Stimulated activated CD4-positive, alpha-beta T cell treated with anti-CD3 and anti-CD28 coated beads, Interleukin-4, amount 100 ng/mL, for 48 hours (primary cell): ENCODE results near the gene CEP85L.

Experiments used
- DNase-seq, 2 donors: peaks; one replicate each; pipeline ENCODE4 v3.0.0-alpha.2; 2020; ENCODE audit warnings: low read depth in 2 of 2

Gene CEP85L

DNA sequence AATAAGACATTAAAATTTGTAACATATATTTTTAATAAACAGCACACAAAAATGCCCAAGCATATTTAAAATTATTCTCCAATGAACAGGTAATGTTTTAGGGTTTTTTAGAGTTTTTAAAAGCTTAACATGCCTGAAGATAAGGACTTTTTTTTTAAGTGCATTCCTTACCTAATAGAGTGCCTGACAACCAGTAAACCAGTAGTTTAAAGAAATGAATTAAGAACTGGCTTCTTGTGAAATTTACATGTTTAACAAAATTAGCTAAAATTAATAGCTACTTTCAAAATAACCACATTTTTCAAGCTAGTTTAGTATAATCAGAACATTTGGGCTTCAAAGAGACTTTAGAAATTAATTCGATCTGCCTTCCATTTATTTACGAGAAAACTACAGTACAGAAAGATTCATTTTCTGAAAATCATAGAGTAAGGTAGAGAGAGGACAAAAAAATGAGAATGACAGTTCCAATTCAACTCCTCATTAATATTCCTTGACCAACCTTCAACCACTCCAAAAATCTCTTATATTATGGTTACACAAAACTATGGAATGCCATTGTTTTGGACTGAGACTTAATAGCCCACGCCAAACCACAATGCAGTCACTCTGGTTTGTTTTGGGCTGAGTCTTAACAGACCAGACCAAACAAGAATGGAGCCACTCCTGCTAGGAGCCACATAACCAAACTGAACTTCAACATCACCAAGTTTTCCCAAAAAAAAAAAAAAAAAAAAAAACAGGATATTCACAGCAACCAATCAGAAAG lies 109.0 kb downstream of the CEP85L start:
- no peak for DNase-seq

DNA sequence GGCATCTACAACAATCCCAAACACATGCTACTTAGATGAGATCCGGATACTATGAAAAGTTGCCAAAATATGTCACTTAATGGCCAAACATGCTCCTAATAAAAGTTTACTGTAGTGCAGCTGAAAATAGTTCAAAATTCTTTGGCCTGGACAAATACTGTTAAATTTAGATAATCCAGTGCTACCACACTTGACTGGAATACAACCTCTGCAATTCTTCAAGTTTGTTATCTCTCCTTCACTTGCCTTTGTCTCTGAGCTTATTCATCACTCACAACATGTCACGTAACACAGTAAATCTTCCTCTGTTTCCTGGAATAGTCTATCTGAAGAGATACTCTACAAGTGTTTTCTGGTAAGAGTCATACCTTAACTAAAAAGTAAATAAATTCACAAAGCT lies 113.8 kb downstream of the CEP85L start:
- DNase-seq, result no peak

DNA sequence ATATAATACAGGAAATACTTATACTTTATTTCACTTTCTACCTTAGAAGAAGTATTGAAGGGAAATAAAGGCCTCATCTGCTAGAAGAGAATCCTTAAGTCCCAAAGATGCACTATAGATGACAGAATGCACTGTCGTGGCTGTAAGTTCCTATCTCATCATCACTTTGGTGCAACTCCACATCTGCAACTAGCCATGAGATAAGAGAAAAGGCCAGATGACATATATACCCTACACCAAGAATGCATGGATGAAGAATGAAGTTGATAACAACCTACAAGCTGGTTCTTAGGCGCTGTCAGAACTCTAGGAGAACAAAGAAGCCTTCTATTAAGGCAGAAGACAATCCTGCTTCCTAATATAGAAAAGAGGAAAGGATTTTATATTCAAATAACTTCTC lies 114.9 kb downstream of the CEP85L start:
- no peak for DNase-seq

DNA sequence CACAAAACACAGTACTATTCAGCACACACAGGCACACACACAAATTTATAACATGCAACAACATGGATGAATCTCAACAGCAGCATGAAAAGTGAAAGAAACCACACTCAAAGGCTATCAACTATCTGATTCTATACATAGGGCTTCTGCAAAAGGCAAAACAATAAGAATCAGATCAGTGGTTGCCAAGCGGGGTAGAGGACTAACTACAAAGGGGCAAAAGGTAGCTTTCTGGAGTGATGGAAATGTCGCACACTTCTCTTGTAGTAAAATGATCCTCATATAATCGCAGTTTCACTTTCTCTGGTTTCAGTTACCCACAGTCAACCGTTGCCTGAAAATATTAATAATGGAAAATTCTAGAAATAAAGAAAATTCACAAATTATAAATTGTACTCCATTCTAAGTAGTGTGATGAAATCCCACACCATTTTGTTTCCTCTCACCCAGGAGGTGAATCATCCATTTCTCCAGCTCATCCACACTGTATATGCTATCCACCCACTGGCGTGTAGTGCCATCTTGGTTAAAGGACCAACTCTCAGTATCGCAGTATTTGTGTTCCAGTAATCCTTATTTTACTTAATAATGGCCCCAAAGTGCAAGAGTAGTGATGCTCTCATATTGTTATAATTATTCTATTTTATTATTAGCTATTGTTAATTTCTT lies 116.1 kb downstream of the CEP85L start:
- DNase-seq, result no peak

DNA sequence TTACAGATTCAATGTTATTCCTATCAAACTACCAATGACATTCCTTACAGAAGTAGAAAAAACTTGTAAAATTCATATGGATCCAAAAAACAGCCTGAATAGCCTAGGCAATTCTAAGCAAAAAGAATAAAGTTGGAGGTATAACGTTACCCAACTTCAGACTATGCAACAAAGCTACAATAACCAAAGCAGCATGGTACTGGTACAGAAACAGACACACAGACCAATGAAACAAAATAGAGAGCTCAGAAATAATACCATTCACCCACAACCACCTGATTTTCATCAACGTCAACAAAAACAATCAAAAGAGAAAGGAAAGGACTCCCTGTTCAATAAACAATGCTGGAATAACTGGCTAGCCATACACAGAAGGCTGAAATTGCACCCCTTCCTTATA lies 120.4 kb downstream of the CEP85L start:
- no peak for DNase-seq

DNA sequence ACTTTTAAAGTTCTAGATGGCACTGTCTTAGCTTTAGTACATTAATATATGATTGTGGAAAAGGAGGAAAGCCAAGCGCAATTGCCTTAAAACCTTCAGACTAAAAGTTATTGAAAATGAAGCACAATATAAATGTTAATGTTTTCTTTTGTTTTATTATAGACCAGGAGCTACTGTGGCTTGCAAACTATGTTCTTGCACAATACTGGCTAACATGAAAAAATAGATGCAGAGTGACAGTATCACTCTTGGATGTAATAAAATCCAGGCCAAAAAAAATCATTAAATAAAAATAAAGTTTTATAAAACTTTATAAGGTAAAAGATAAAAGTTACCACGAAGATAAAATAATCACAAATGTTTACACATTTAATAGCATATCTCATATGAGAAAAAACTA lies 121.6 kb downstream of the CEP85L start:
- DNase-seq, result no peak

DNA sequence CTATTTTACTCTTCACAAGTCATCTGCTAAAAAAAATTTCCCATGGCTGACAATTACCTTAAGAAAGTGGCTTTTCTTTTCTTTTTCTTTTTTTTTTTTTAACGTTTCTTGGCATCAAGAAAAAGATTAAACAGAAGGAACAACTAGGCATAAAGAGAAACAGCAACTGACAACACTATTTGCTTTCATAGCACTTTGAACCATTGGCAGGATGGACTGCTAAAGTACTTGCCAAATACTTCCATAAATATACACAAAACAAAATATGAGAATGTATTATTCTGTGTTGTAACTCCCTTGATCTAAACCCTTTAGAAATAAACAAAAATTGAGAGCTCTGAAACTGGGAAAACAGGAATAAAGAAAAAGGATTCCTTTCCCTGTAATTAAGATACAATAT lies 123.3 kb downstream of the CEP85L start:
- DNase-seq, result no peak

DNA sequence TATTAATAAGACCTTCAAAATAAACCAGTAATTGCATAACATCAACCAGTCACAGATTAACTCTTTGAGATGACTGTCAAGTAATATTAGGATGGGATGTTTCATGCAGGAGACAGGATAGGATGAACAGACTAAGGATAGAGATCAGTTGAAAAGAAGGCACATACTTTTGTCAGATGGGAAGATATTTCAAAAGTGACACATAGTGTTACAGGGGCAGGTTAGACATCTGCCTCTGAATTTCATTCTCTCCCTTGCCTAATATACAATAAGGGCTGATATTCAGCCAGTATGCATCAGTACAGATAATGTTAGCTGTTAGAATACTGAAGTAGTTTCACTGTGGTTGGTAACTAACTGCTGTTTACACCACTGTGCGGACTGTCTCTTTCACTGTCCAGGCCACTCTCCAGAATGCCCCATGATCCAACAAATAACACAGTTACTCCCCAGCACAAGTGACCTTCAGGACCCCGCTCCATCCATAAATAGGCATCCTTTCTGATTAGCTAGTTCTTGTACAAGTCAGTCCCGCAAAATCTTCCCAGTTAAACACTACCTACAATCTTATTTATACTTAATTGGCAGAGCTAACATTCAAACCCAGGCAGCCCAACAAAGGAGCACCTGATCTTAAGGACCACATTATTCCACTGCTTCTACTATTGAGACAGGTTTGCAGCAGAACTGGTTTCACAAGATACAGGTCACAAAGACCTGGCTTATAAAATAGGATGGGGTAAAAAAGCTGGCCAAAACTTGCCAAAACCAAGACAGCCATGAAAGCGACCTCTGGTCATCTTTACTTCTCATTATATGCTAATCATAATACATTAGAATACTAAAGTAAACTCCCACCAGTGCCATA lies 125.2 kb downstream of the CEP85L start:
- DNase-seq, result no peak

DNA sequence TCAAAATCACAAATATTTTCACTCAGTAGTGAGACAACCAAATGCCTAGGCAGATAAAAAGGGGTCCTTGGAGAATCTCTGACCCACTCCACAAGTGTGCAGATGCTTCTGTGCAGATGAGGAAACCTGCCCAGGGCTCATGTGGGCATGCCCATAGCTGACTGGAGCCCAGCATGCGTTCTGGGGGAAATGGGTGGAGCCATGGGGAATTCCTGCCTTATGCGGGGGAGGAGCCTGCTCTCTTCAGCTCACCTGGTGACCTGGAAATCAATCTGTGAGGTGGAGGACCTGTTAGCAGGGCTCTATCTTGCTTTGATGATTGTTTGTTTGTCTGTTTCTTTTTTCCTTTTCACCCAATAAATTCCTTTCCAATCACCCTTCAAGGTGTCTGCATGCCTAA lies 126.7 kb downstream of the CEP85L start:
- no peak for DNase-seq

DNA sequence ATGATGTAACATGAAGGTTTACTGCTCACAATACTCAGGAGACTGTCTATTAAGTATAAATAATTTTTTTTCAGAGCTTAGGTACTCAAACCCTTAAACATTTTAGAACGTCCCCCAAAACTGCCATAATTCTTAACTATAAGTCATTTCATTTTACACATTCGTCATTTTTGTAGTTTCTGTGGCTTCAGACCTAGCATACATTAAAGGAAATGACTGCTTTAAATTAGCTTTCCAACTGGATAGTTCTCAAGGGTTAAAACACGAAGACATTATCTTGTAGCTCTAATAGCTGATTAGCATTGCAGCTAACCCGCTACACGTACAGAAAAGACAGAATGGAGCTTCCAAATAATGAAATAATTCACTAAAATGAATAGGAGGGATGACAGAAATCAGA lies 128.2 kb downstream of the CEP85L start:
- DNase-seq, result no peak

DNA sequence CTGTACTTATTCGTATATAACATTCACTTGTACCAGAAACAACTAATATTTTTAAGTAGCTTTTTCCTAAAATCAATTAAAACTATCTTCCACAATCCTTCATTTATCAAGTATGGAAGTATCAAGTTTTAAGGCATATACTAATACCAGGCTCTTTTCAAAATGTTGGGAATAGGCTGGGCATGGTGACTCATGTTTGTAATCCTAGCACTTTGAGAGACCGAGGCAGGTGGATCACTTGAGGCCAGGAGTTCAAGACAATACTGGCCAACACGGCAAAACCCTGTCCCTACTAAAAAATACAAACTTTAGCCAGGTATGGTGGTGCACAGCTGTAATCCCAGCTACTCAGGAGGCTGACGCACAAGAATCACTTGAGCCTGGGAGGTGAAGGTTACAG lies 129.0 kb downstream of the CEP85L start:
- no peak for DNase-seq

DNA sequence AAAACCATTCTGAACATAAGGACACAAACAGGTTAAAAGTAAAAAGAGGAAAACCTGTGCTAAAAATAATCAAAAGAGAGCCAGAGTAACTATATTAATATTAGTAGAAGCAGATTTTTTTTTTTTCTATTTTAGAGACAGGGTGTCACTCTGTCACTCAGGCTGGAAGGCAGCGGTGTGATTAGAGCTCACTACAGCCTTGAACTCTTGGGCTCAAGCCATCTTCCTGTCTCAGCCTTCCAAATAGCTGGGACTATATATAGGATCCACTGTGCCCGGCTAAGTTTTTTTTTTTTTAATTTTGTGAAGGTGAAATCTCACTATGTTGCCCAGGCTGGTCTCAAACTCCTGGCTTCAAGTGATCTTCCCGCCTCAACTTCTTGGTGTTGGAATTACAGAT lies 136.7 kb downstream of the CEP85L start:
- no peak for DNase-seq

DNA sequence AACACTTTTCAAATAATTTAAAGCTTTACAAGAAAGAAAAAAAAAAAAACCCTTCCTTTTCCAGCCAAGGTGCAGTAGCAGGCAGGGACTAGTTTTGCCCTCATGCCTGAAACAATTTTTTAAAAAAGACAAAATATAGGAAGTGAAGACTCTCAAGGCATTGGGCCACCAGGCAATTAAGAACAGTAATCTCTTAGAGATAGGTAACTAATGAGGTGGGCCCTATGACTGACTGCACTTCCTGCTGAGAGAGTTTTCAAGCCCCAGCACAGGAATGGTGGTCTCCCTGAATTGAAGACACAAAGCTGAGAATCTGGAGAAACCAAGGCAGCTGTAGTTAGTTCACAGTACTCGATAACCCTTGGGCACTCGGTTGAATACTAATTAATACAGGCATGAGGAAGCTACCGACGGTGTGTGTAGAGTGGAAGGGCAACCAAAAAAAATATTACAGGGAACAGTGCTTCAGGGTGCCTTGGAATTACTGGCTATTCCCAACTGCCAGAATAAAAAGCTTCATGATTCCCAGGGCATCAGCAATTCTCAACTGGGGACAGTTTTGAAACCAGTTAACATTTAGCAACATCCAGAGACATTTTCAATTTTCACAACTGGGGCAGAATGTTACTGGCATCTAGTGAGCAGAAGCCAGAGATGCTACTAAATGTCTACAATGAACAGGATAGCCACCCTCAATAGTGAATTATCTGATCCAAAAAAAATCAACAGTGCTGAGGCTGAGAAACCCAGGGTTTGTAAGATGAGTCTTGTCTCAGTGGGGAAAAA lies 139.3 kb downstream of the CEP85L start:
- DNase-seq, result no peak

DNA sequence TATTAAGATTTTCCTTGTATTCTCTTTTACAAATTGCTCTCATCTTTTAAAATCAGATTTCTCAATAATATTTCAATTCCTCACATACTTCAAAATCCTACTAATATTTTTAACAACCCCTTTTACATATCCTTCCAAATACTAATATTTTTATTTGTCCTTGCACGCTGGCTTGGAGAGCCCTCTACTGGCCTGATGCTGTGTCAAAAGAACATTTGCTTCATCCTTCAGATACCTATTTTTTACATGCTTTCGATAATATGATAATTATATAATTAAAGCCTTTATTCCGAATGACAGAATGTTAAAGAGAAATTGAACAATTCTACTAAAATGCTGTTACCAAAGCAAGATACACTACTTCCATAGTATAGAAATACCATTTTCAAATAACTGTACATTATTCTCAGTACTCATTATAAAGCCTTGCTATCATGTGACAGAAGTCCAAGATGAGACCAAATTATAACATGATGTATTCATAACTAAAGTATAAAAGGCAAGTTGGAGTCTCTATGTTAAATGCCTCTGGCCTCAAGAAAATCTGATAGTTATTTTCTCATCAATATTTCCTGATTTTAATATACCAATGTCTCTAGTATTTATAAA lies 142.3 kb downstream of the CEP85L start:
- no peak for DNase-seq

DNA sequence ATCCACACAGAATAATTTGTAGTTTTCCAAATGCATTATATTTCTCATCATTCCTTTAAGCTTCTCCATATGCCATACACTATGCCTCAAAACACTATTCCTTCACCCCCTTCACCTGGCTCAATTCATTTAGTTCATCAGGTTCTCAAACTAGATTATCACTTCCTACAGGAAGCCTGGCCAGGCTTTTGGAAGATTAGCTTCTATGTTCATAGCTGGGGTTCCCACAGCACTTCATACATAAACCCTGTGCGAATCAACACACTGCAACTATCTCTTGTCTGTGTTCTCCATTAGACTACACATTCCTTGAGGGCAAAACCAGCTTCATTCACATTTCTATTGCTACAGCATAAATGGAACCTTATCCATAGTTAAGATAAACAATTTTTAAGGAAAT lies 143.8 kb downstream of the CEP85L start:
- no peak for DNase-seq

DNA sequence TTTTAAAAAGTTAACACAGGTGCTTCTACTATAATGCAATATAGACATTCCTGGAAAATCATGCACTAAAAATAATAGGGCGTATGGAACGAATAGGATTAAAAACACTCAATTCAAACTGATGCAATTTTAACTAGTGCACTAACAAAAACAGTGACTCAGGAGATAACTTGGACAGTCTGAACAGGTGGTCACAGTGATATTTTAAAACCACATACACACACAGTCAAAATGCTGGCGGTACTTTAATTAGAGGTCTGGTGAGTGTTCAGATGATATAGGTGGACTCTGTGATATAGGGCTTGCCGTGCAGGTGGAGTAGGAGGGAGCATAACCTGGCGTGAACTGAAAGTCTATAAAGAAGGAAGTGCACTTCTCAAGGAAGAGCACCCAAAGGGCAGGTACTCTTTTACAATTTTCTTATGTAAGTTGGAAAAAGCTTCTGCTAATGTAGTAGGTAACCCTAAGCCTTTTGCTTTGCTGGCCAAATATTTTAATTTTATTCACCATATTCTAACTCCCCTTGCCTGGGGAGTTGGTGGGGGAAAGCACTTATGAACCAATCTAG lies 145.2 kb downstream of the CEP85L start:
- DNase-seq, result no peak

DNA sequence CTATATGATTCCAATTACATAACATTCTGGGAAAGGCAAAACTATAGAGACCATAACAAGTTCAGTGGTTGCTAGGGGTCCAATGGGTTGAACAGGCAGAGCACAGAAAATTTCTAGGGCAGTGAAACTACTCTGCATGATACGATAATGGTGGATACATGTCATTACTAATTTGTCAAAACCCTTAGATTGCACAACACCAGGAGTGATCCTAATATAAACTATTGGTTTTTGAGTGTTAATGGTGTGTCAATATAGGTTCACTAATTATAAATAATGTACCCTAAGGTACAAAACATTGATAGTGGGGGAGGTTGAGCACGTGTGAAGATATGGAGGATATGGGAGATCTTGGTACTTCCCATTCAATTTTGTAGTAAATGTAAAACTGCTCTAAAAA lies 145.7 kb downstream of the CEP85L start:
- no peak for DNase-seq

DNA sequence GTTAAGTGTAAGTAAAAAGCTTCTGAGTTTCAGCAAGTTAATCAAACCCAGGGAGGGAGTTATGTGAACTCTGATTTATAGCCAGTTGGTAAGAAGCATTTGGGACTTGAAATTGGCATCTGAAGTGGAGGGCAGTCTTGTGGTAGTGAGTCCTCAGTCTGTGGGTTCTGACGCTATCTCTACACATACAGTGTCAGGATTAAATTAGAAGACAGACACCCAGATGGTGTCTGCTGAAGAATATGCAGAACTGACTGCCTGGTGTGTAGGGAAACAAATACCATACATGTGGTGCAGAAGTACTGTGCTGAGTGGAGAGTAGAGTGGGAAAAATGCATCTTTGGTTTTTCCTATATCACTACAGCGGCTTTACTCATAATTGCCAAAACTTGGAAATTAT lies 146.8 kb downstream of the CEP85L start:
- DNase-seq, result no peak

DNA sequence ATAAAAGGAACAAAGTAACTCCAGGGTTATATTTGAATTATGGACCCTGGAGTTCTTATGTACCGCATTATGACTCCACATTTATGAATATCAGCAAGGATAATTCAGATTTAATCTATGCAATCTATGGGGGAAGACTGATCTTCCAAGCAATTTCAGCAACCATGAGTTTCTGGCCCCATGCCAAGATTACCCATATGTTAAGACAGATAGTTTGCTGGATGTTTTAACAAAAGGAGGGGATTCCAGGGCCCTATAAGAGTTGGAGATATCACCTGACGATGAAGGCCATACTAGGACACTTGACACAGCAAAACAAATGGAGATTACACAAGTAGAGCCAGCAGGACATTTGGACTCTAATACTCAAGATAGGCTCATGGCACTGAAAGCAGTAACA lies 149.2 kb downstream of the CEP85L start:
- no peak for DNase-seq

DNA sequence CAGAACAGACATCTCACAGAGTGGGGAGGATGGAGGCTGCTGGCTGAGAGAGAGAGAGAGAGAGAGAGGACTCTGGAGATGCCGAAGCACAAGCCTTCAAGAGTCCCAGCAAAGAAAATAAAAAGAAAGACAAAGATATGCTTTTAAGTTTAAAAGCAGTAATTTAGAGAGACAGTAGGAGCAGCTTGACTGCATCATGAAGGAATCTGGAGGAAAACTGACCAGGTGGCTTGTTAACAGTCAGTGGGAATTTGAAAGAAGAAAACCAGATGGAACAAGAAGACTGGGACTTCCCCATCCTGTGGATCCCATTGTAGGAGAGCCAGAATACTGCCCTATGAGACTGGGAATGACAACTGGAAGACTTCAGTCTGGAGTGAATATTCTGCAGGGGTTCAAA lies 149.6 kb downstream of the CEP85L start:
- no peak for DNase-seq

DNA sequence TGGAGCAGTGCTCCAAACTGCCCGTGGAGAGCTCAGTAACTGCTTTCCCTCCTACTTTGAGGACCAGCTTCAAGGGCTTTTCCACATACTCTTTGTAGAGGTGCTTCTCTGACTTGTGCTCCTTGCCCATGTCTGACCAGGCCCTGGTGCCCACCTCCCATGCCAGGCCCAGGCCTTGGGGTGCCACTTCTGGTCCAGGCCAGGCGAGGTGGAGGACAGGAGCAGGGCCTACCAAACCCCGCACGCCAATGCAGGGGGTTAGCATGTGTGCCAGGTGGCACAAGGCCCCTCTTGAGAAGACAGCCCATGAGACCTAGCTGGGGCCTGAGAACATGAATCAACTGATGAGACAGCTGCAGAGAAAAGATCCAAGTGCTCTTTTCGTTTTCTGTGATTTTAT lies 150.3 kb downstream of the CEP85L start:
- no peak for DNase-seq
